ENCODE data around the gene FAM204A.

DNA sequence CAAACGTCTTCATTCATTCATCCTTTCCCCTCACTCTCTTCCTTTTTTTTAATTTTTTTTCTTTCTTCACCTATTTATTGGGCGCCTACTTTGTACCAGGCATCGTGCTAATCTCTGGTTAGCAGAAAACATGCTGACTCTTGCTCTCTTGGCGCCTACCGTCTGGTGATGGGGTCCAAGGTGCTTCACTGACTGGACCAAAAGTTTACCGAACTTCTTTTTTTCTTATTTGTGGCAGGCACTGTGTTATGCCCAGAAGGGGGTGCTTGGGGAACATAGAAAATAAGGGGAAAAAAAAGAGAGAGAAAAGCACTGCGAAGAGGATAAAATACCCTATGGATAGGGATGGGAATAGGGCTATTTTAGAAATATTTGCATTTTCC is 505 bp upstream of the FAM204A start:
- no peak for TF ChIP-seq TAF1 (IDR thresholded peaks at IDR 0.05; ENCODE audit: borderline replicate concordance, low read depth, low read length)
- no peak for TF ChIP-seq POLR2A (IDR thresholded peaks at IDR 0.05; ENCODE audit: low read depth, low read length)
- no peak for TF ChIP-seq NR2F1 (conservative IDR thresholded peaks at IDR 0.05)
